GM12878 (cell line): ENCODE results near the gene AP5B1. TPM values are rescaled to one million over a fixed set of nuclear protein-coding genes. Genes with fewer than 3 reads are reported as not detected.
A peak's percentile ranks its signal among the peaks of the same experiment; 100 is the strongest.

Source experiments
- BACH1 ChIP-seq: fragments of 450-650 bp; IDR thresholded peaks from 2 replicates; pipeline ENCODE4 v1.6.1; 2017; ENCODE audit warnings: mild to moderate bottlenecking, borderline replicate concordance
- BCL11A ChIP-seq: IDR thresholded peaks from 2 replicates; pipeline ENCODE4 v1.6.1; 2011; ENCODE audit warnings: low read depth, low read length
- CHD1 ChIP-seq: IDR thresholded peaks from 2 replicates; pipeline ENCODE4 v1.6.1; 2012; ENCODE audit warnings: low read depth, low read length, improper control_type of control experiment
- CREM ChIP-seq: IDR thresholded peaks from 2 replicates; pipeline ENCODE4 v1.6.1; 2014; ENCODE audit warnings: antibody characterized with exemption, low read depth
- EED ChIP-seq: sonication (generic); IDR thresholded peaks from 2 replicates; pipeline ENCODE4 v1.6.1; 2016; ENCODE audit warnings: antibody characterized with exemption, low read depth
- EGR1 ChIP-seq, 2 experiments: IDR thresholded peaks; 1 replicate in 1 of 2; 2 replicates in 1 of 2; pipeline ENCODE4 v1.6.1; 2011 to 2012; ENCODE audit warnings: low read depth in 2 of 2, low read length in 2 of 2, borderline replicate concordance in 1 of 2, mild to moderate bottlenecking in 1 of 2, moderate library complexity in 1 of 2
- ETV6 ChIP-seq, 2 experiments: fragments of 450-650 bp in 1 of 2; IDR thresholded peaks in 1 of 2; conservative IDR thresholded peaks in 1 of 2; 2 replicates each; pipeline ENCODE4 v1.6.1; 2014; ENCODE audit warnings: antibody characterized with exemption in 1 of 2, borderline replicate concordance in 1 of 2, low read depth in 1 of 2, mild to moderate bottlenecking in 1 of 2, moderate library complexity in 1 of 2
- HDGF ChIP-seq: fragments of 450-650 bp; IDR thresholded peaks from 2 replicates; pipeline ENCODE4 v1.6.1; 2016; ENCODE audit warnings: antibody characterized with exemption
- HSF1 ChIP-seq: fragments of 150-350 bp; IDR thresholded peaks from 2 replicates; pipeline ENCODE4 v1.6.1; 2014; ENCODE audit warnings: mild to moderate bottlenecking, low read depth, low read length
- MAX ChIP-seq: IDR thresholded peaks from 2 replicates; pipeline ENCODE4 v1.6.1; 2012; ENCODE audit warnings: low read depth, low read length, improper control_type of control experiment
- MEF2B ChIP-seq: fragments of 450-650 bp; IDR thresholded peaks from 2 replicates; pipeline ENCODE4 v1.6.1; 2018; ENCODE audit warnings: mild to moderate bottlenecking, moderate library complexity; ENCODE audit not compliant: partially characterized antibody, poor library complexity, severe bottlenecking
- NBN ChIP-seq: fragments of 450-650 bp; IDR thresholded peaks from 2 replicates; pipeline ENCODE4 v1.6.1; 2016
- PRDM15 ChIP-seq: fragments of 450-650 bp; formaldehyde crosslinking; IDR thresholded peaks from 2 replicates; pipeline ENCODE4 v1.4.0; 2020; ENCODE audit warnings: mild to moderate bottlenecking, moderate library complexity
- RELB ChIP-seq: fragments of 450-650 bp; IDR thresholded peaks from 2 replicates; pipeline ENCODE4 v1.6.1; 2017; ENCODE audit warnings: low read depth, mild to moderate bottlenecking, moderate library complexity
- SRF ChIP-seq, 2 experiments: IDR thresholded peaks; 2 replicates each; pipeline ENCODE4 v1.6.1; 2011; ENCODE audit warnings: low read depth in 2 of 2, low read length in 2 of 2, mild to moderate bottlenecking in 1 of 2, moderate library complexity in 1 of 2
- TAF1 ChIP-seq: IDR thresholded peaks from 2 replicates; pipeline ENCODE4 v1.6.1; 2011; ENCODE audit warnings: mild to moderate bottlenecking, low read depth, low read length, borderline replicate concordance
- TBL1XR1 ChIP-seq: IDR thresholded peaks from 2 replicates; pipeline ENCODE4 v1.6.1; 2012; ENCODE audit warnings: low read depth, low read length, improper control_type of control experiment
- YBX1 ChIP-seq: fragments of 450-650 bp; IDR thresholded peaks from 2 replicates; pipeline ENCODE4 v1.6.1; 2016; ENCODE audit warnings: antibody characterized with exemption
- ZNF687 ChIP-seq: fragments of 450-650 bp; IDR thresholded peaks from 2 replicates; pipeline ENCODE4 v1.6.1; 2017; ENCODE audit warnings: mild to moderate bottlenecking, moderate library complexity
- polyA plus RNA-seq, 11 experiments: library from polyadenylated mRNA; depleted of rRNA in 4 of 11; unstranded in 6 of 11; stranded (reverse) in 5 of 11; fragments of >200 nt; fragmentation: Nextera tagmentation in 4 of 11; fragmentation: Illumina TruSeq in 1 of 11; extraction: Ambion mirVana in 4 of 11; extraction: Trizol in 1 of 11; gene quantifications; 1 replicate in 1 of 11; 2 replicates in 10 of 11; pipeline versions ENCODE4 v1.2.1 to v1.2.3, GENCODE V29; 2011 to 2016; ENCODE audit warnings: inconsistent platforms in 2 of 11, missing spikeins in 2 of 11, low read depth in 1 of 11
- total RNA-seq, 4 experiments: library from RNA; depleted of rRNA in 3 of 4; stranded (reverse); fragments of >200 nt in 3 of 4; fragmentation: Illumina TruSeq in 1 of 4; extraction: Trizol in 1 of 4; gene quantifications; 2 replicates each; pipeline versions ENCODE4 v1.2.1 to v1.2.3, GENCODE V29; 2013 to 2021

AP5B1 gene
- total and polyA plus RNA-seq, 10 of the 15 experiments (the other 5 are each of a cell fraction or from before 2014, with no cell fraction given): 0.47 to 13.1 (median 4.8) TPM

GRCh38 chr11:65791719-65792213 lies 11.0 kb upstream of the AP5B1 start (continued):
- peak; percentile 87; the same call in 1 of the 2 replicates for TF ChIP-seq BACH1
- peak; percentile 75; the same call in 1 of the 2 replicates for TF ChIP-seq CREM
- peak; percentile 57; the same call in 1 of the 2 replicates for TF ChIP-seq EED
- TF ChIP-seq CHD1: no peak
- TF ChIP-seq SRF (IDR thresholded peaks at IDR 0.05; ENCODE audit: low read depth in 2 of 2, low read length in 2 of 2): peak; percentile 82 to 90
- TF ChIP-seq EGR1 (IDR thresholded peaks at IDR 0.05; ENCODE audit: borderline replicate concordance in 1 of 2, low read depth in 2 of 2, low read length in 2 of 2): 0 out of 3 replicates have a peak, but pooled peaks of 1 of the 2 experiments have one; percentile 4
- TF ChIP-seq ETV6 (conservative IDR thresholded peaks at IDR 0.05 in 1 of 2, IDR thresholded peaks at IDR 0.05 in 1 of 2; ENCODE audit: borderline replicate concordance in 1 of 2, low read depth in 1 of 2): peak in 1 of 2 experiments; percentile 61; a peak in 1 of 4 replicates
- peak; percentile 97 for TF ChIP-seq BCL11A
- TF ChIP-seq PRDM15 (CRISPR knock-in tag): no peak
- no peak for TF ChIP-seq HSF1
- no peak; the same call in 1 of the 2 replicates for TF ChIP-seq TBL1XR1
- no peak for TF ChIP-seq TAF1
- TF ChIP-seq ZNF687: peak; percentile 97
- TF ChIP-seq MAX: 0 out of 2 replicates have a peak, but pooled peaks have one; percentile 67
- peak; percentile 84; the same call in 1 of the 2 replicates for TF ChIP-seq NBN
- TF ChIP-seq YBX1: no peak
- TF ChIP-seq RELB: peak; percentile 37; the same call in 1 of the 2 replicates
- TF ChIP-seq MEF2B: peak; percentile 63
- TF ChIP-seq HDGF: peak; percentile 96
